HL-60 (cell line): ENCODE measurements around the gene DNAH8.

ENCODE experiments used
- DNase-seq, 2 experiments: peaks; one replicate each; pipeline ENCODE4 v3.0.0-alpha.2; 2010 to 2020; ENCODE audit warnings: low read depth in 1 of 2, low spot score in 1 of 2
- H3K27ac ChIP-seq: fragments of 250-450 bp; sonication (Bioruptor Pico); replicated peaks from 2 replicates; pipeline ENCODE4 v1.5.1; 2020; ENCODE audit warnings: mild to moderate bottlenecking, moderate library complexity
- H3K27me3 ChIP-seq: fragments of 250-450 bp; sonication (Bioruptor Pico); 2 replicates; pipeline ENCODE4 v1.5.1; 2021; ENCODE audit warnings: mild to moderate bottlenecking, moderate library complexity; ENCODE audit not compliant: insufficient read depth, poor library complexity, severe bottlenecking
- H3K4me3 ChIP-seq: replicated peaks from 2 replicates; pipeline ENCODE4 v1.5.1; 2011; ENCODE audit warnings: mild to moderate bottlenecking, control low read depth, low read length; ENCODE audit not compliant: insufficient read depth
- GABPA ChIP-seq: IDR thresholded peaks from 2 replicates; pipeline ENCODE4 v1.6.1; 2012; ENCODE audit warnings: low read depth
- POLR2AphosphoS5 ChIP-seq: IDR thresholded peaks from 2 replicates; pipeline ENCODE4 v1.6.1; 2012; ENCODE audit warnings: low read depth
- SPI1 ChIP-seq: IDR thresholded peaks from 2 replicates; pipeline ENCODE4 v1.6.1; 2012; ENCODE audit warnings: low read depth, mild to moderate bottlenecking, borderline replicate concordance
- TF ChIP-seq, protein P1 (sequence below): IDR thresholded peaks from one replicate; pipeline ENCODE4 v1.5.1; 2011; ENCODE audit warnings: low read length, control low read depth, inconsistent platforms; ENCODE audit not compliant: insufficient read depth
- TF ChIP-seq, protein P2 (sequence below): IDR thresholded peaks from 2 replicates; pipeline ENCODE4 v1.6.1; 2012; ENCODE audit warnings: low read depth; ENCODE audit not compliant: insufficient replicate concordance

Gene DNAH8

DNA sequence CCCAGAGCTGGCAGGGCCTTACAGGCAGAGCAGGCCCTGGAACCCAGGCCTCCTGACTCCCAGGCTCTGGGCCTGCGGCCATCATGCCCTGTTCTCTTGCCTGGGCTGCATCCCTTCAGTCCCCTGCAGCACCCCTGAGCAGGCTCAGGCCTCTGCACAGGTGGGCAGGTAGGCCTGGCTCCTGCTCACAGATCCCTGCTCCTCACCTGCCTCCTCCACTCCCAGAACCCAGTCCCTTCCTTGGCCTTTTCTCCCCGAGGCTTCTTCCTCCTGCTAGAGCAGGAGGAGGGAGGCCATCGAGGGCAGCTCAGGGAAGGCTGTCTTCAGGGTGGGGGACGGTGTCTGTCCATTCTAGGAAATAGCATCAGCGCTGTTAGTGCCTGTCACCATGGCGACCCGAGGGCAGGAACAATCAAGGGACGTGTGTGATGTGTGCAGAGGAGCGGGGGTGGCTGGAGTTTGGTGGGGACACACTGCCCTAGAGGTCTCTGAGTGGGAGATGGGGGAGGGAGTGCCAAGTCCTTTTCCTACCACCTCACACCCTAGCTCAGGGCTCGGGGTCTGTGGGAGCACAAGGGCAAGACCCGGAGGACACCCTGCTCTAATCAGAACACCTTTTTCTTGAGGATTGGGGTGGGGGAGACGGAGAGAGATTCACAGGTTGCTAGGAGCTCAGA is 360.0 kb downstream of the DNAH8 start:
- Histone ChIP-seq H3K4me3 (no peak overlapping the region), H3K27me3 (no peaks in the 10 kb centered on the region), H3K27ac (no peak overlapping the region)
- TF ChIP-seq SPI1 (no peak), POLR2AphosphoS5 (no peak), GABPA (no peak)
- TF ChIP-seq, protein P1, sequence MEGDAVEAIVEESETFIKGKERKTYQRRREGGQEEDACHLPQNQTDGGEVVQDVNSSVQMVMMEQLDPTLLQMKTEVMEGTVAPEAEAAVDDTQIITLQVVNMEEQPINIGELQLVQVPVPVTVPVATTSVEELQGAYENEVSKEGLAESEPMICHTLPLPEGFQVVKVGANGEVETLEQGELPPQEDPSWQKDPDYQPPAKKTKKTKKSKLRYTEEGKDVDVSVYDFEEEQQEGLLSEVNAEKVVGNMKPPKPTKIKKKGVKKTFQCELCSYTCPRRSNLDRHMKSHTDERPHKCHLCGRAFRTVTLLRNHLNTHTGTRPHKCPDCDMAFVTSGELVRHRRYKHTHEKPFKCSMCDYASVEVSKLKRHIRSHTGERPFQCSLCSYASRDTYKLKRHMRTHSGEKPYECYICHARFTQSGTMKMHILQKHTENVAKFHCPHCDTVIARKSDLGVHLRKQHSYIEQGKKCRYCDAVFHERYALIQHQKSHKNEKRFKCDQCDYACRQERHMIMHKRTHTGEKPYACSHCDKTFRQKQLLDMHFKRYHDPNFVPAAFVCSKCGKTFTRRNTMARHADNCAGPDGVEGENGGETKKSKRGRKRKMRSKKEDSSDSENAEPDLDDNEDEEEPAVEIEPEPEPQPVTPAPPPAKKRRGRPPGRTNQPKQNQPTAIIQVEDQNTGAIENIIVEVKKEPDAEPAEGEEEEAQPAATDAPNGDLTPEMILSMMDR: no peak
- TF ChIP-seq, protein P2, sequence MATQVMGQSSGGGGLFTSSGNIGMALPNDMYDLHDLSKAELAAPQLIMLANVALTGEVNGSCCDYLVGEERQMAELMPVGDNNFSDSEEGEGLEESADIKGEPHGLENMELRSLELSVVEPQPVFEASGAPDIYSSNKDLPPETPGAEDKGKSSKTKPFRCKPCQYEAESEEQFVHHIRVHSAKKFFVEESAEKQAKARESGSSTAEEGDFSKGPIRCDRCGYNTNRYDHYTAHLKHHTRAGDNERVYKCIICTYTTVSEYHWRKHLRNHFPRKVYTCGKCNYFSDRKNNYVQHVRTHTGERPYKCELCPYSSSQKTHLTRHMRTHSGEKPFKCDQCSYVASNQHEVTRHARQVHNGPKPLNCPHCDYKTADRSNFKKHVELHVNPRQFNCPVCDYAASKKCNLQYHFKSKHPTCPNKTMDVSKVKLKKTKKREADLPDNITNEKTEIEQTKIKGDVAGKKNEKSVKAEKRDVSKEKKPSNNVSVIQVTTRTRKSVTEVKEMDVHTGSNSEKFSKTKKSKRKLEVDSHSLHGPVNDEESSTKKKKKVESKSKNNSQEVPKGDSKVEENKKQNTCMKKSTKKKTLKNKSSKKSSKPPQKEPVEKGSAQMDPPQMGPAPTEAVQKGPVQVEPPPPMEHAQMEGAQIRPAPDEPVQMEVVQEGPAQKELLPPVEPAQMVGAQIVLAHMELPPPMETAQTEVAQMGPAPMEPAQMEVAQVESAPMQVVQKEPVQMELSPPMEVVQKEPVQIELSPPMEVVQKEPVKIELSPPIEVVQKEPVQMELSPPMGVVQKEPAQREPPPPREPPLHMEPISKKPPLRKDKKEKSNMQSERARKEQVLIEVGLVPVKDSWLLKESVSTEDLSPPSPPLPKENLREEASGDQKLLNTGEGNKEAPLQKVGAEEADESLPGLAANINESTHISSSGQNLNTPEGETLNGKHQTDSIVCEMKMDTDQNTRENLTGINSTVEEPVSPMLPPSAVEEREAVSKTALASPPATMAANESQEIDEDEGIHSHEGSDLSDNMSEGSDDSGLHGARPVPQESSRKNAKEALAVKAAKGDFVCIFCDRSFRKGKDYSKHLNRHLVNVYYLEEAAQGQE: no peak
- DNase-seq: no peak

- no peak overlapping the region for H3K4me3 ChIP-seq
- H3K27ac ChIP-seq: no peak overlapping the region
- DNase-seq: no peak
- no peaks in the 10 kb centered on the region for H3K27me3 ChIP-seq
- TF ChIP-seq, protein P1: no peak
- no peak for TF ChIP-seq SPI1
- TF ChIP-seq, protein P2: no peak
- TF ChIP-seq GABPA: no peak
- TF ChIP-seq POLR2AphosphoS5: no peak
These were observed 360.9 kb downstream of the DNAH8 start for GRCh38 chr6:39075807-39076622.

DNA sequence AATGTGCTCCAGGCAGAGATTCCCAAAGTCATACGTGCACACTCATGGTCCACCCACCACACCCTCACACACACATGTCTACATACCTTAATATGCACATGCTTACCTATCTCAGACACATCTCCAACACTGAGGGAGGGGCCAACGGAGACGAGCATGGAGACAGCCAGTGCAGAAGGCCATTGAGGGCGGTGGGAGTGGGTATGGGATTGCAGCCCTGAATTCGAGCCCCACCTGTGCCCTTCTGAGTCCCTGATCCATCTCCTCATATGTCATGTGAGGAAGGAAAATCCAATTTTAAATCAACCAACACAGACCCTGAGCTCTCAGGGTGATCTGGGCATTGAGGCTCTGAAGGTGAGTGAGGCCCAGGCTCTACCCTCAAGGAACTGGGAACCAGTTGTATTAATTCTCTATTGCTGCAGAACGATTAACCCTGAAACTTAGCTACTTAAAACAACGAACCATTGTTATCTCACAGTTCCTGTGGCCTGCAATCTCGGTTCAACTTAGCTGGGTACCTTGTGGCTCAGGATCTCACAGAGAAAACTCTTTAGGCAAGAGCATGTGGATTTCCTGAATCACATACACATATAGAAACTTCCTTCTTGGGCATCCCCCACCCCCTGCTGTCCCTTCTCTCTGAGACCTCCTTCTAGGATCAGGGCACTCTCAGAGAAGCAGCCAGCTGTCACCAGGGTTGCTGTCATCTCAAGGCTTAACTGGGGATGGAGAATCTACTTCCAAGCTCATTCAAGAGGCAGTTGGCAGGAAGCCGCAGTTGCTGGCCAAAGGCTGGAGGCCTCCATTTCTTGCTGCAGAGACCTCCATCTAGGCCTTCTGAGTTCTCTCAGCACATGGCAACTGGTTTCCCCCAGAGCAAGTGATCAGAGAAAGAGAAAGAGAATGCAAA is 361.8 kb downstream of the DNAH8 start:
- no peak for DNase-seq
- TF ChIP-seq, protein P2: no peak
- TF ChIP-seq, protein P1: no peak
- Histone ChIP-seq H3K27me3 (no peaks in the 10 kb centered on the region), H3K27ac (no peak overlapping the region), H3K4me3 (no peak overlapping the region)
